ENCODE data around the gene SIK3.
A peak's percentile ranks its signal among the peaks of the same experiment; 100 is the strongest.

The SIK3 gene

GRCh38 chr11:116932181-116932580 is 166.0 kb downstream of the SIK3 start:
- H3K9ac ChIP-seq (ENCODE audit: low read length): no peak overlapping the region
- no peak overlapping the region for H2AFZ ChIP-seq (ENCODE audit: low read length)
- H3K79me2 ChIP-seq (ENCODE audit: low read length): peaks cover 52% of the 10 kb centered on the region
- TF ChIP-seq CTCF (IDR thresholded peaks at IDR 0.05; ENCODE audit: low read length) (no peak), EZH2phosphoT487 (IDR thresholded peaks at IDR 0.05; ENCODE audit: low read length) (no peak), EZH2 (optimal IDR thresholded peaks at IDR 0.05; ENCODE audit: low read depth, low read length) (no peak)
- H3K9me3 ChIP-seq (replicated peaks; ENCODE audit: insufficient read depth, low read length): no peaks in the 10 kb centered on the region
- H3F3A ChIP-seq (ENCODE audit: insufficient read depth, low read length): peaks cover 31% of the 10 kb centered on the region
- H3K4me2 ChIP-seq (ENCODE audit: low read depth, low read length): 0 out of 2 replicates have a peak overlapping the region, but pooled peaks have one; percentile 87
- no peaks in the 10 kb centered on the region for H4K20me1 ChIP-seq (ENCODE audit: insufficient read depth, low read length)
- H3K9me2 ChIP-seq (replicated peaks; ENCODE audit: insufficient read depth, low read length): no peaks in the 10 kb centered on the region
- no peaks in the 10 kb centered on the region for H3K27me3 ChIP-seq (replicated peaks; ENCODE audit: insufficient read depth, low read length)
- DNase-seq: no peak
- H3K27ac ChIP-seq (ENCODE audit: low read length): peak overlapping the region; percentile 83; the same call in 1 of the 2 replicates
- H3K36me3 ChIP-seq (replicated peaks; ENCODE audit: insufficient read depth, low read length): no peaks in the 10 kb centered on the region
- no peak overlapping the region for H3K4me3 ChIP-seq (ENCODE audit: low read length)
- H3K4me1 ChIP-seq (ENCODE audit: low read length): peaks cover 54% of the 10 kb centered on the region

- Histone ChIP-seq H3K9me2 (replicated peaks; ENCODE audit: insufficient read depth, low read length) (no peaks in the 10 kb centered on the region), H3F3A (ENCODE audit: insufficient read depth, low read length) (peaks cover 38% of the 10 kb centered on the region), H3K9ac (ENCODE audit: low read length) (peak overlapping the region; percentile 54; the same call in 1 of the 2 replicates), H4K20me1 (ENCODE audit: insufficient read depth, low read length) (no peaks in the 10 kb centered on the region), H2AFZ (ENCODE audit: low read length) (no peak overlapping the region), H3K9me3 (replicated peaks; ENCODE audit: insufficient read depth, low read length) (no peaks in the 10 kb centered on the region), H3K4me2 (ENCODE audit: low read depth, low read length) (peak overlapping the region; percentile 87), H3K36me3 (replicated peaks; ENCODE audit: insufficient read depth, low read length) (no peaks in the 10 kb centered on the region), H3K27me3 (replicated peaks; ENCODE audit: insufficient read depth, low read length) (no peaks in the 10 kb centered on the region), H3K4me1 (ENCODE audit: low read length) (peaks cover 62% of the 10 kb centered on the region), H3K79me2 (ENCODE audit: low read length) (peaks cover 58% of the 10 kb centered on the region), H3K27ac (ENCODE audit: low read length) (peak overlapping the region; percentile 83; the same call in 1 of the 2 replicates), H3K4me3 (ENCODE audit: low read length) (peak overlapping the region; percentile 53)
- no peak for DNase-seq
- TF ChIP-seq EZH2 (optimal IDR thresholded peaks at IDR 0.05; ENCODE audit: low read depth, low read length) (no peak), CTCF (IDR thresholded peaks at IDR 0.05; ENCODE audit: low read length) (no peak), EZH2phosphoT487 (IDR thresholded peaks at IDR 0.05; ENCODE audit: low read length) (no peak)
Measured at GRCh38 chr11:116931206-116931953, 166.8 kb downstream of the SIK3 start.

- no peaks in the 10 kb centered on the region for H3K36me3 ChIP-seq (replicated peaks; ENCODE audit: insufficient read depth, low read length)
- TF ChIP-seq EZH2phosphoT487 (IDR thresholded peaks at IDR 0.05; ENCODE audit: low read length) (no peak), CTCF (IDR thresholded peaks at IDR 0.05; ENCODE audit: low read length) (no peak), EZH2 (optimal IDR thresholded peaks at IDR 0.05; ENCODE audit: low read depth, low read length) (no peak)
- H3K9me2 ChIP-seq (replicated peaks; ENCODE audit: insufficient read depth, low read length): no peaks in the 10 kb centered on the region
- peak overlapping the region; percentile 87 for H3K4me2 ChIP-seq (ENCODE audit: low read depth, low read length)
- peaks cover 57% of the 10 kb centered on the region for H3K79me2 ChIP-seq (ENCODE audit: low read length)
- H4K20me1 ChIP-seq (ENCODE audit: insufficient read depth, low read length): no peaks in the 10 kb centered on the region
- H3K9ac ChIP-seq (ENCODE audit: low read length): peak overlapping the region; percentile 54
- H3K9me3 ChIP-seq (replicated peaks; ENCODE audit: insufficient read depth, low read length): no peaks in the 10 kb centered on the region
- no peaks in the 10 kb centered on the region for H3K27me3 ChIP-seq (replicated peaks; ENCODE audit: insufficient read depth, low read length)
- peak overlapping the region; percentile 83 for H3K27ac ChIP-seq (ENCODE audit: low read length)
- DNase-seq: peak; percentile 26
- peaks cover 67% of the 10 kb centered on the region for H3K4me1 ChIP-seq (ENCODE audit: low read length)
- H2AFZ ChIP-seq (ENCODE audit: low read length): no peak overlapping the region
- peaks cover 46% of the 10 kb centered on the region for H3F3A ChIP-seq (ENCODE audit: insufficient read depth, low read length)
- peak overlapping the region; percentile 53 for H3K4me3 ChIP-seq (ENCODE audit: low read length)
Measured at GRCh38 chr11:116930586-116930985, 167.6 kb downstream of the SIK3 start.

All from MM.1S (cell line).